WTC11 (cell line): ENCODE data around the gene UBE2D2. TPM values are rescaled to one million over a fixed set of nuclear protein-coding genes. Genes with fewer than 3 reads are reported as not detected.
"Not testable (repeated sequence)": the region's sequence is repeated elsewhere in the genome, so short reads cannot be mapped to it uniquely, and the experiment has no call there.

Source experiments
- ATAC-seq: fragments of 200-7000 bp; cut with Tn5 transposase; 2 replicates; pipeline ENCODE4 v1.10.0; 2021; ENCODE audit warnings: mild to moderate bottlenecking, moderate library complexity
- CTCF ChIA-PET: fragments of 300-600 bp; sonication (Branson Sonifier 250); formaldehyde crosslinking; loops from one replicate; lab custom pipeline; 2021; ENCODE audit warnings: antibody characterized with exemption; lab: Charles Lee
- POLR2A ChIA-PET: fragments of 350-600 bp; sonication (Branson Sonifier 250); formaldehyde crosslinking; loops from one replicate; lab custom pipeline; 2021; ENCODE audit warnings: antibody characterized with exemption; lab: Charles Lee
- DNase-seq: peaks from one replicate; pipeline ENCODE4 v3.0.0; 2021; ENCODE audit warnings: low spot score
- H3K27ac Mint-ChIP-seq: 2 replicates; pipeline ENCODE4 v1.8.0; 2021; ENCODE audit warnings: mixed read lengths
- H3K27me3 Mint-ChIP-seq: 2 replicates; pipeline ENCODE4 v1.8.0; 2021; ENCODE audit warnings: low read depth, mild to moderate bottlenecking, moderate library complexity, mixed read lengths
- H3K36me3 Mint-ChIP-seq: 2 replicates; pipeline ENCODE4 v1.8.0; 2021; ENCODE audit warnings: mixed read lengths
- H3K4me1 Mint-ChIP-seq: 2 replicates; pipeline ENCODE4 v1.8.0; 2022; ENCODE audit warnings: mixed read lengths
- H3K4me3 Mint-ChIP-seq: 2 replicates; pipeline ENCODE4 v1.8.0; 2021; ENCODE audit warnings: mild to moderate bottlenecking, moderate library complexity, mixed read lengths
- H3K9me3 Mint-ChIP-seq: 2 replicates; pipeline ENCODE4 v1.8.0; 2021; ENCODE audit warnings: mixed read lengths
- ATF1 ChIP-seq: sonication (generic); formaldehyde crosslinking; IDR thresholded peaks from 2 replicates; pipeline ENCODE4 v1.8.1; 2023; ENCODE audit warnings: mild to moderate bottlenecking, moderate library complexity, missing genetic modification reagents
- EMX1 ChIP-seq: fragments of 250-450 bp; sonication (Bioruptor Pico); IDR thresholded peaks from 2 replicates; pipeline ENCODE4 v1.8.0; 2021; ENCODE audit warnings: mild to moderate bottlenecking
- ESRRA ChIP-seq: sonication (generic); formaldehyde crosslinking; IDR thresholded peaks from 2 replicates; pipeline ENCODE4 v1.8.1; 2022; ENCODE audit warnings: mild to moderate bottlenecking, missing genetic modification reagents, borderline replicate concordance
- FOXJ3 ChIP-seq: sonication (generic); formaldehyde crosslinking; IDR thresholded peaks from 2 replicates; pipeline ENCODE4 v1.9.0; 2021; ENCODE audit warnings: missing genetic modification reagents, mild to moderate bottlenecking, borderline replicate concordance
- FOXP1 ChIP-seq: sonication (generic); formaldehyde crosslinking; IDR thresholded peaks from 2 replicates; pipeline ENCODE4 v1.8.0; 2022; ENCODE audit warnings: missing genetic modification reagents, mild to moderate bottlenecking, moderate library complexity, borderline replicate concordance
- MAX ChIP-seq: sonication (generic); formaldehyde crosslinking; IDR thresholded peaks from 2 replicates; pipeline ENCODE4 v1.8.0; 2022; ENCODE audit warnings: mild to moderate bottlenecking, missing genetic modification reagents
- PREB ChIP-seq: sonication (generic); formaldehyde crosslinking; IDR thresholded peaks from 2 replicates; pipeline ENCODE4 v1.8.1; 2022; ENCODE audit warnings: mild to moderate bottlenecking, missing genetic modification reagents, moderate library complexity, borderline replicate concordance
- PRRX2 ChIP-seq: fragments of 250-450 bp; sonication (Bioruptor Pico); IDR thresholded peaks from 2 replicates; pipeline ENCODE4 v1.8.0; 2021; ENCODE audit warnings: mild to moderate bottlenecking
- ZBTB21 ChIP-seq: sonication (generic); formaldehyde crosslinking; IDR thresholded peaks from 2 replicates; pipeline ENCODE4 v1.8.1; 2023; ENCODE audit warnings: mild to moderate bottlenecking, missing genetic modification reagents, borderline replicate concordance
- ZNF121 ChIP-seq: sonication (generic); formaldehyde crosslinking; IDR thresholded peaks from 2 replicates; pipeline ENCODE4 v1.8.0; 2023; ENCODE audit warnings: missing genetic modification reagents
- ZNF138 ChIP-seq: sonication (generic); formaldehyde crosslinking; conservative IDR thresholded peaks from 2 replicates; pipeline ENCODE4 v1.8.1; 2022; ENCODE audit warnings: mild to moderate bottlenecking, moderate library complexity, missing genetic modification reagents
- ZNF232 ChIP-seq: sonication (generic); formaldehyde crosslinking; IDR thresholded peaks from 2 replicates; pipeline ENCODE4 v1.8.0; 2022; ENCODE audit warnings: mild to moderate bottlenecking, missing genetic modification reagents
- ZNF396 ChIP-seq: fragments of 250-450 bp; sonication (Bioruptor Pico); IDR thresholded peaks from 2 replicates; pipeline ENCODE4 v1.8.0; 2021; ENCODE audit warnings: mild to moderate bottlenecking, moderate library complexity, borderline replicate concordance
- ZNF532 ChIP-seq: fragments of 250-450 bp; sonication (Bioruptor Pico); IDR thresholded peaks from 2 replicates; pipeline ENCODE4 v1.9.0; 2021; ENCODE audit warnings: mild to moderate bottlenecking, borderline replicate concordance
- ZSCAN18 ChIP-seq: fragments of 250-450 bp; sonication (Bioruptor Pico); IDR thresholded peaks from 2 replicates; pipeline ENCODE4 v2.1.2; 2022; ENCODE audit warnings: mild to moderate bottlenecking, moderate library complexity
- total RNA-seq: library from RNA; stranded (reverse); gene quantifications from 3 replicates; pipeline ENCODE4 v1.2.3, GENCODE V29; 2021
- TF ChIP-seq, protein P1 (sequence below): sonication (generic); formaldehyde crosslinking; IDR thresholded peaks from 2 replicates; pipeline ENCODE4 v1.8.1; 2023; ENCODE audit warnings: mild to moderate bottlenecking, missing genetic modification reagents
- TF ChIP-seq, protein P2 (sequence below): sonication (generic); formaldehyde crosslinking; IDR thresholded peaks from 2 replicates; pipeline ENCODE4 v1.8.1; 2023; ENCODE audit warnings: mild to moderate bottlenecking, missing genetic modification reagents, moderate library complexity
- TF ChIP-seq, protein P3 (sequence below): sonication (generic); formaldehyde crosslinking; IDR thresholded peaks from 2 replicates; pipeline ENCODE4 v1.8.0; 2023; ENCODE audit warnings: missing genetic modification reagents
- TF ChIP-seq, protein P4 (sequence below): sonication (generic); formaldehyde crosslinking; IDR thresholded peaks from 2 replicates; pipeline ENCODE4 v1.8.1; 2022; ENCODE audit warnings: low read depth, mild to moderate bottlenecking, moderate library complexity, missing genetic modification reagents, borderline replicate concordance
- TF ChIP-seq, protein P5 (sequence below): fragments of 250-450 bp; sonication (Bioruptor Pico); IDR thresholded peaks from 2 replicates; pipeline ENCODE4 v1.9.0; 2021; ENCODE audit warnings: mild to moderate bottlenecking

UBE2D2 gene
- total RNA-seq, 1 experiment from 2014 or later = 183 TPM

DNA sequence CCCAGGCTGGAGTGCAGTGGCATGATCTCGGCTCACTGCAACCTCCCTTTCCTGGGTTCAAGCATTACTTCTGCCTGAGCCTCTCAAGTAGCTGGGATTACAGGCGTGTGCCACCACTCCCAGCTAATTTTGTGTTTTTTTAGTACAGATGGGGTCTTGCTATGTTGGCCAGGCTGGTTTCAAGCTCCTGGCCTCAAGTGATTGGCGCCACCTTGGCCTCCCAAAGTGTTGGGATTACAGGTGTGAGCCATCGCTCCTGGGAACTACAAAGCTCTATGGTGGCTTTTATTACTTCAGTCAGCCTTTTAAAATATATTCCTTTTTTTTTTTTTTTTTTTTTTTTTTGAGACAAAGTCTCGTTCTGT lies 37.4 kb downstream of the UBE2D2 start:
- peak; percentile 93 for TF ChIP-seq ZNF121 (CRISPR knock-in tag)
- TF ChIP-seq, all 79 proteins: peak for 1; not testable (repeated sequence) for 78
- H3K9me3 Mint-ChIP-seq, ATAC-seq, DNase-seq, H3K27ac Mint-ChIP-seq, H3K27me3 Mint-ChIP-seq, H3K4me3 Mint-ChIP-seq, H3K4me1 Mint-ChIP-seq: not testable (repeated sequence)
- ChIA-PET CTCF (interaction anchor here (1.0 kb wide), 1 partner anchor 24 kb away, joined by 7 read pairs; no protein-coding TSS in a partner anchor), POLR2A (interaction anchor here (0.7 to 1.0 kb wide), 2 partner anchors 14 to 192 kb away, joined by 3 to 11 read pairs; no protein-coding TSS in a partner anchor)
- peaks cover 35% of the 10 kb centered on the region for H3K36me3 Mint-ChIP-seq

GRCh38 chr5:139600336-139600949 lies 39.3 kb downstream of the UBE2D2 start:
- no peak for DNase-seq
- H3K4me1 Mint-ChIP-seq = no peaks in the 10 kb centered on the region
- H3K36me3 Mint-ChIP-seq = peaks cover 28% of the 10 kb centered on the region
- TF ChIP-seq PREB (CRISPR knock-in tag) (no peak), ATF1 (CRISPR knock-in tag) (no peak), EMX1 (CRISPR knock-in tag) (no peak), ZNF396 (CRISPR knock-in tag) (no peak), MAX (CRISPR knock-in tag) (no peak), ZSCAN18 (CRISPR knock-in tag) (no peak), PRRX2 (CRISPR knock-in tag) (no peak), FOXJ3 (CRISPR knock-in tag) (no peak), ZNF532 (no peak), ZBTB21 (CRISPR knock-in tag) (no peak), ZNF138 (CRISPR knock-in tag) (no peak), ESRRA (CRISPR knock-in tag) (no peak), FOXP1 (CRISPR knock-in tag) (no peak), ZNF232 (CRISPR knock-in tag) (no peak)
- TF ChIP-seq, protein P1, sequence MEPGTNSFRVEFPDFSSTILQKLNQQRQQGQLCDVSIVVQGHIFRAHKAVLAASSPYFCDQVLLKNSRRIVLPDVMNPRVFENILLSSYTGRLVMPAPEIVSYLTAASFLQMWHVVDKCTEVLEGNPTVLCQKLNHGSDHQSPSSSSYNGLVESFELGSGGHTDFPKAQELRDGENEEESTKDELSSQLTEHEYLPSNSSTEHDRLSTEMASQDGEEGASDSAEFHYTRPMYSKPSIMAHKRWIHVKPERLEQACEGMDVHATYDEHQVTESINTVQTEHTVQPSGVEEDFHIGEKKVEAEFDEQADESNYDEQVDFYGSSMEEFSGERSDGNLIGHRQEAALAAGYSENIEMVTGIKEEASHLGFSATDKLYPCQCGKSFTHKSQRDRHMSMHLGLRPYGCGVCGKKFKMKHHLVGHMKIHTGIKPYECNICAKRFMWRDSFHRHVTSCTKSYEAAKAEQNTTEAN (CRISPR knock-in tag) = no peak
- TF ChIP-seq, protein P2, sequence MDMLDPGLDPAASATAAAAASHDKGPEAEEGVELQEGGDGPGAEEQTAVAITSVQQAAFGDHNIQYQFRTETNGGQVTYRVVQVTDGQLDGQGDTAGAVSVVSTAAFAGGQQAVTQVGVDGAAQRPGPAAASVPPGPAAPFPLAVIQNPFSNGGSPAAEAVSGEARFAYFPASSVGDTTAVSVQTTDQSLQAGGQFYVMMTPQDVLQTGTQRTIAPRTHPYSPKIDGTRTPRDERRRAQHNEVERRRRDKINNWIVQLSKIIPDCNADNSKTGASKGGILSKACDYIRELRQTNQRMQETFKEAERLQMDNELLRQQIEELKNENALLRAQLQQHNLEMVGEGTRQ (CRISPR knock-in tag) = no peak
- TF ChIP-seq, protein P3, sequence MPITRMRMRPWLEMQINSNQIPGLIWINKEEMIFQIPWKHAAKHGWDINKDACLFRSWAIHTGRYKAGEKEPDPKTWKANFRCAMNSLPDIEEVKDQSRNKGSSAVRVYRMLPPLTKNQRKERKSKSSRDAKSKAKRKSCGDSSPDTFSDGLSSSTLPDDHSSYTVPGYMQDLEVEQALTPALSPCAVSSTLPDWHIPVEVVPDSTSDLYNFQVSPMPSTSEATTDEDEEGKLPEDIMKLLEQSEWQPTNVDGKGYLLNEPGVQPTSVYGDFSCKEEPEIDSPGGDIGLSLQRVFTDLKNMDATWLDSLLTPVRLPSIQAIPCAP (CRISPR knock-in tag) = no peak
- TF ChIP-seq, protein P4, sequence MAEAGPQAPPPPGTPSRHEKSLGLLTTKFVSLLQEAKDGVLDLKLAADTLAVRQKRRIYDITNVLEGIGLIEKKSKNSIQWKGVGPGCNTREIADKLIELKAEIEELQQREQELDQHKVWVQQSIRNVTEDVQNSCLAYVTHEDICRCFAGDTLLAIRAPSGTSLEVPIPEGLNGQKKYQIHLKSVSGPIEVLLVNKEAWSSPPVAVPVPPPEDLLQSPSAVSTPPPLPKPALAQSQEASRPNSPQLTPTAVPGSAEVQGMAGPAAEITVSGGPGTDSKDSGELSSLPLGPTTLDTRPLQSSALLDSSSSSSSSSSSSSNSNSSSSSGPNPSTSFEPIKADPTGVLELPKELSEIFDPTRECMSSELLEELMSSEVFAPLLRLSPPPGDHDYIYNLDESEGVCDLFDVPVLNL (CRISPR knock-in tag) = no peak
- TF ChIP-seq, protein P5, sequence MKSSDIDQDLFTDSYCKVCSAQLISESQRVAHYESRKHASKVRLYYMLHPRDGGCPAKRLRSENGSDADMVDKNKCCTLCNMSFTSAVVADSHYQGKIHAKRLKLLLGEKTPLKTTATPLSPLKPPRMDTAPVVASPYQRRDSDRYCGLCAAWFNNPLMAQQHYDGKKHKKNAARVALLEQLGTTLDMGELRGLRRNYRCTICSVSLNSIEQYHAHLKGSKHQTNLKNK (CRISPR knock-in tag) = no peak
- TF ChIP-seq, all 79 proteins: peak for 0
- POLR2A ChIA-PET = no interaction called here
- Mint-ChIP-seq H3K9me3 (no peaks in the 10 kb centered on the region), H3K27ac (no peak overlapping the region), H3K4me3 (no peak overlapping the region), H3K27me3 (no peaks in the 10 kb centered on the region)
- ATAC-seq = no peak
- CTCF ChIA-PET = interaction anchor here (0.6 kb wide), 1 partner anchor 29 kb away, joined by 3 read pairs; no protein-coding TSS in a partner anchor
